Occipital lobe (tissue), 2 donors: ENCODE data around the gene TUBA1C. TPM values are rescaled to one million over a fixed set of nuclear protein-coding genes. Genes with fewer than 3 reads are reported as not detected.
"Not testable (repeated sequence)": the region's sequence is repeated elsewhere in the genome, so short reads cannot be mapped to it uniquely, and the experiment has no call there.

Experiments
- DNase-seq: peaks from one replicate; lab custom pipeline; 2025; lab: John Stamatoyannopoulos, UW
- total RNA-seq: library from RNA; depleted of rRNA; stranded (reverse); fragments of >200 nt; gene quantifications from one replicate; pipeline ENCODE4 v1.2.3, GENCODE V29; 2014

TUBA1C gene
- total RNA-seq, 1 donor from 2014 or later: 33.5 TPM

DNA sequence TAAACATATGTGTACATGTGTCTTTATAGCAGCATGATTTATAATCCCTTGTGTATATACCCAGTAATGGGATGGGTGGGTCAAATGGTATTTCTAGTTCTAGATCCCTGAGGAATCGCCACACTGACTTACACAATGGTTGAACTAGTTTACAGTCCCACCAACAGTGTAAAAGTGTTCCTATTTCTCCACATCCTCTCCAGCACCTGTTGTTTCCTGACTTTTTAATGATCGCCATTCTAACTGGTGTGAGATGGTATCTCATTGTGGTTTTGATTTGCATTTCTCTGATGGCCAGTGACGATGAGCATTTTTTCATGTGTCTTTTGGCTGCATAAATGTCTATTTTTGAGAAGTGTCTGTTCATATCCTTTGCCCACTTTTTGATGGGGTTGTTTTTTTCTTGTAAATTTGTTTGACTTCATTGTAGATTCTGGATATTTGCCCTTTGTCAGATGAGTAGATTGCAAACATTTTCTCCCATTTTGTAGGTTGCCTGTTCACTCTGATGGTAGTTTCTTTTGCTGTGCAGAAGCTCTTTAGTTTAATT lies 45.6 kb downstream of the TUBA1C start:
- not testable (repeated sequence) for DNase-seq

DNA sequence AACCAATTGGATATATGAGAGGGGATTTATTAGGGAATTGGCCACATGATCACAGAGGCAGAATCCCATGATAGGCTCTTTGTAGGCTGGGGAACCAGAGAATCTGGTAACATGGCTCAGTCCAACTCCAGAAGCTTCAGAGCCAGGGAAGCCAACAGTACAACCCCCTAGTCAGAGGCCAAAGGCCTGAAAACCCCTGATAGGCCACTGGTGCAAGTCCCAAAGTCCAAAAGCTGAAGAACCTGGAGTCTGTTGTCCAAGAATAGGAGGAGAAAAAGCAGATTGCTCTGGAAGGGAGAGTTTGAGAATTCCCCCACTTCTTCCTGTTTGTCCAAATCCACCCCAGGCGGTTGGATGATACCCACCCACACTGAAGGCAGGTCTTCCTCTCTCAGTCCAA lies 49.9 kb downstream of the TUBA1C start:
- no peak for DNase-seq

GRCh38 chr12:49317118-49317517 lies 52.2 kb downstream of the TUBA1C start:
- DNase-seq: not testable (repeated sequence)

- not testable (repeated sequence) for DNase-seq
Observed at GRCh38 chr12:49320411-49321103, 55.7 kb downstream of the TUBA1C start.

DNA sequence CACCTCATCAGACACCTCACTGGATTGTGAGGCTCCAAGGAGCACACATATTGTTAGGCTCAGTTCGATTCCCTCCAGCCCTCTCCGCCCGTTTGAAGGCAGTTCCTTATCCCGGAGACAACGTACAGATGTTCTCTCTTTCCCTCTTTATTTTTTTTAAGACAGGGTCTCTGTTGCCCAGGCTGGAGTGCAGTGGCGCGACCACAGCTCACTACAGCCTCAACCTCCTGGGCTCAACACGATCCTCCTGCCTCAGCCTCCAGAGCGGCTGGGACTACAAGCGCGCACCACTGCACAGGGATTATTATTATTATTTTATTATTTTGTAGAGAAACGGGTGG lies 57.5 kb downstream of the TUBA1C start:
- no peak for DNase-seq

DNA sequence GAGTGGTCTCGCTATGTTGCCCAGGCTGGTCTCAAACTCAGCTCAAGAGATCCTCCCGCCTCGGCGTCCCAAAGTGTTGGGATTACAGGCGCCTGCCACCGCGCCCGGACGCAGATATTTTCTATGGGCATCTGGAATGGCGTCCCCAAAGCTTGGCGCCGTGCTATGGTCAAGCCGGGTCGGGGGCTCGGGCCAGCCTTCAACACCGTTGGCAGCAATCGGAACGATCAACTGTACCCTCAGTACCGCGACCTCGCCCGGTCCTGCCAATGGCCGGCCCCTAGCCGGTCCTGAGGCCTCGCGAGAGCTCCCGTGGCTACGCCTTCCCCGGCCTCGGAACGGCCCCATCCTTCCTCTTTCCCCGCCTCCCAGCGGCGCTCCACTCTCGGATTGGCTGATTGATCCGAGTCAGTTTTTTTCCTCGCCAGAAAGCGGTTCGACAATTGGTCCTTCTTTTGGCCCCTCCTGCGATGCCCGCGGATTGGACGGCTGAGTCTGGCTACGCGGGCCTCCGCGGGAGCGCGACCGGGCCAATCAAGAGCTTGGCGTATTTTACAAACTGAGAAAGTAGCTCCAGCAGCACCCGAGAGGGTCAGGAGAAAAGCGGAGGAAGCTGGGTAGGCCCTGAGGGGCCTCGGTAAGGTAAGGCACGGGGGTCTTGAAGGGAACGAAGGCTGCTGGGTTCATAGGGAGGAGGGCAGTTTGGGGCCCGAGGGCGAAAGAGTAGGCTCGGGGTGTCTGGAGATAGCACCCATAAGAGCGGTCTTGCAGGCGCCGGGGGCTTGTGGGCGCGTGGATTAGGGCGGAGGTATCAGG lies 58.0 kb downstream of the TUBA1C start, which contains the start of gene TROAP:
Gene TROAP, plus strand, starts transcription at position 548 of the 816 bp plus-strand sequence. CDS start 354 bp downstream, outside the sequence.
- peak; percentile 99 for DNase-seq

GRCh38 chr12:49323524-49324097 lies 58.7 kb downstream of the TUBA1C start:
- no peak for DNase-seq

Other genes with a start within 250 kb of the TUBA1C start
- gene PRKAG1, start 246.3 kb upstream of the TUBA1C start, total RNA-seq: 27.9 TPM
- 17.6 TPM for gene KMT2D, start 204.3 kb upstream of the TUBA1C start, total RNA-seq
- gene RHEBL1, start 195.1 kb upstream of the TUBA1C start, total RNA-seq: 0.78 TPM
- gene DHH, start 170.3 kb upstream of the TUBA1C start, total RNA-seq: 0.47 TPM
- gene LMBR1L, start 154.2 kb upstream of the TUBA1C start, total RNA-seq: 90.8 TPM
- gene TUBA1B, start 133.7 kb upstream of the TUBA1C start, total RNA-seq: 1,492 TPM
- 9,948 TPM for gene TUBA1A, start 76.0 kb upstream of the TUBA1C start, total RNA-seq
- not detected for gene PRPH, start 30.1 kb downstream of the TUBA1C start, total RNA-seq
- gene TROAP, start 58.2 kb downstream of the TUBA1C start, total RNA-seq: 1.2 TPM
- 0.16 TPM for gene C1QL4, start 72.1 kb downstream of the TUBA1C start, total RNA-seq
- 0.78 TPM for gene DNAJC22, start 81.8 kb downstream of the TUBA1C start, total RNA-seq
- gene SPATS2, start 102.4 kb downstream of the TUBA1C start, total RNA-seq: 58.2 TPM